Measurements from ENCODE around the gene KRT71. TPM values are rescaled to one million over a fixed set of nuclear protein-coding genes. Genes with fewer than 3 reads are reported as not detected.

The KRT71 gene
- not detected in 5 replicates for total RNA-seq (2022; extraction: Qiagen RNA extraction; ENCODE audit: low read depth)

GRCh38 chr12:52552681-52553195 is at the start of gene KRT71:
TSS of gene KRT71 (minus strand) at chr12:52553145. CDS start at chr12:52553077, 68 bp downstream.

DNA sequence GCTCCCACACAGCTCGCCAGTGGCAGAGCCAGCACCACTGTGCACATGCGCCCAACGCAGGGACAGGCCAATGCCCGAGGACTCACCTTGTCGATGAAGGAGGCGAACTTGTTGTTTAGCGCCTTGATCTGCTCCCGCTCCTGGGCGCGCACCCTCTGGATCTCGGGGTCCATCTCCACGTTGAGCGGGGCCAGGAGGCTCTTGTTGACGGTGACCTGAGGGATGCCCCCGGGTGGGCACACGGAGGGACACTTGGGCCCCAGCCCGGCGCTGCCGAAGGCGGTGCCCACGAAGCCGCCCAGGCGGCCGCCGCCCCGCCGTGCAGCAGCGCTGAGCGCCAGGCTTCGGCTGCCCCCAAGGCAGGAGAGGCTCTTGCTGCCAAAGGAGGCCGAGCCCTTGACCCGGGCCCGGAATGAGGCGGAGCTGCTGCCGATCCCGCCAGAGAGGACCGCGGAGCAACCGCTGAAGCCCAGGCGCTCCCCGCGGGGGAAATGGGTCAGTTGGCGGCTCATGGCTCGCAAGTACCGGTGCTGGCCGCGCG is 48.1 kb upstream of the KRT71 start, which contains the start of gene KRT72:
Gene KRT72 (minus strand): TSS at position 523 of the 541 bp plus-strand sequence. CDS start 11 bp downstream, at position 512.

DNA sequence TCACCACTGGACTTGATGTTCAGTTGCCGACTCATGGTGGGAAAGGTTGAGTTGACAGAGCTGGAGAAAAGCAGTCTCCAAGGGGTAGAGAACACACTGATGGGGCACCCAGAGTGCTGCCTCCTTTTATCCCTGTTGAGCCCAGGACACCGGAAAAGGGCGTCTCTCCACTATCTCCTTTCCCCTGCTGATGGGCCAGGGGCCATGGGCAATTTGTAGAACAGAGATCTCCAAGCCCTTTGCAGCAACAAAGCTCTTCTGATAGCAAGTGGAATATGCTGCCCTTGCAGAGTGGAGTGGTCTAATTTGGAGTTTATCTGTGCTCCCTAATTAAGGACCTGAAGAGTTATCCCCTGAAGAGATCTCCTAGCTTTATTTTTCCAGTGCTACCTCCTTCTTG is 20.8 kb upstream of the KRT71 start, which contains the start of gene KRT74:
Gene KRT74 (minus strand): TSS at position 101 of the 400 bp plus-strand sequence. CDS start 66 bp downstream, at position 35.

DNA sequence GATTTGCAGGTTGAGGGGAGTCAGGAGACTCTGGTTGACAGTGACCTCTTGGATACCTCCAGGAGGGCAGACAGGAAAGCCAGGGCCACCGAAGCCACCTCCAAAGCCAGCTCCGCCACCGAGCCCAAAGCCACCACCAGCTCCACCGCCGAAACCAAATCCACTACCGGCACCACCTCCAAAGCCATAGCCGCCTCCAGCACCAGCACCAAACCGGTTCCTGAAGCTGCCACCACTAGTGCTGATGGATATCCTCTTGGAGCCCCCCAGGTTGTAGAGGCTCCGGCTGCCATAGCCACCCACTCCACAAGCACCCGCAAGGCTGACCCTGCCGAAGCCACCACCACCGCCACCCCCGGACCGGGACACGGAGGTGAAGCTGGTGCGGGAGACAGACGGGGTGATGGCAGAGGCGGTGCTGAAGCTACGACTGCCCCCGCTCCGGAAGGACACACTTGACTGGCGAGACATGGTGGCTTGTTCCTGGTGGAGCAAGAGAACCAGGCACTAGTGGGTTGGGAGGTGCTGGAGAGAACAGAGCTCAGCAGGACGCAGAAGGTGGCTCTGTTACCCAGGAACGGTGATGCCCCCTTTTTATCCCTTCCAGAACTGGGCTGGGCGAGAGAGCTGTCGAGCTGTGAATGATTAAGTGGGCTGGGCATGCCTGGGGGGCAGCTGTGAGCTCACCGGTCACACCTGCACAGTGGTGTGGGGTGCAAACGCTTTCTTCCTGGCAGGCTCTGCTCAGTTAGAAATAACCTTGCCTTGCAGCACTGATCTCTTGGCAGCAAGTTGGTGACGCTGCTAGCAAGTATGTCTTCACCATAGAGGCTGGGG is 32.9 kb downstream of the KRT71 start, which contains the start of gene KRT5:
Gene KRT5 (minus strand): TSS at position 569 of the 837 bp plus-strand sequence. CDS start 98 bp downstream, at position 471.

Other genes starting within 250 kb of the KRT71 start
- 2.2 to 6.1 TPM (median 5.3 TPM) in 5 replicates for gene KRT83, start 231.7 kb downstream of the KRT71 start, total RNA-seq (2022; extraction: Qiagen RNA extraction; ENCODE audit: low read depth)
- gene KRT85, start 185.7 kb downstream of the KRT71 start, total RNA-seq (2022; extraction: Qiagen RNA extraction; ENCODE audit: low read depth) = not detected in 5 replicates
- gene KRT84, start 167.5 kb downstream of the KRT71 start, total RNA-seq (2022; extraction: Qiagen RNA extraction; ENCODE audit: low read depth) = not detected in 5 replicates
- not detected in 5 replicates for gene KRT82, start 146.8 kb downstream of the KRT71 start, total RNA-seq (2022; extraction: Qiagen RNA extraction; ENCODE audit: low read depth)
- gene KRT75, start 118.8 kb downstream of the KRT71 start, total RNA-seq (2022; extraction: Qiagen RNA extraction; ENCODE audit: low read depth) = 0.19 to 0.29 TPM (median 0.23 TPM) in 5 replicates
- gene KRT6B, start 101.0 kb downstream of the KRT71 start, total RNA-seq (2022; extraction: Qiagen RNA extraction; ENCODE audit: low read depth) = 0.06 TPM in 1 of 5 replicates, not detected in the others
- not detected in 5 replicates for gene KRT6C, start 79.3 kb downstream of the KRT71 start, total RNA-seq (2022; extraction: Qiagen RNA extraction; ENCODE audit: low read depth)
- 0.15 to 0.42 TPM (median 0.29 TPM) in 5 replicates for gene KRT6A, start 59.9 kb downstream of the KRT71 start, total RNA-seq (2022; extraction: Qiagen RNA extraction; ENCODE audit: low read depth)
- 0.08 to 0.25 TPM (median 0.09 TPM) in 3 of 5 replicates, not detected in the others for gene KRT5, start 32.8 kb downstream of the KRT71 start, total RNA-seq (2022; extraction: Qiagen RNA extraction; ENCODE audit: low read depth)
- gene KRT74, start 20.7 kb upstream of the KRT71 start, total RNA-seq (2022; extraction: Qiagen RNA extraction; ENCODE audit: low read depth) = not detected in 5 replicates
- not detected in 5 replicates for gene KRT72, start 48.3 kb upstream of the KRT71 start, total RNA-seq (2022; extraction: Qiagen RNA extraction; ENCODE audit: low read depth)
- not detected in 5 replicates for gene KRT73, start 65.4 kb upstream of the KRT71 start, total RNA-seq (2022; extraction: Qiagen RNA extraction; ENCODE audit: low read depth)
- 0.03 TPM in 1 of 5 replicates, not detected in the others for gene KRT2, start 99.1 kb upstream of the KRT71 start, total RNA-seq (2022; extraction: Qiagen RNA extraction; ENCODE audit: low read depth)
- not detected in 5 replicates for gene KRT1, start 127.3 kb upstream of the KRT71 start, total RNA-seq (2022; extraction: Qiagen RNA extraction; ENCODE audit: low read depth)
- not detected in 5 replicates for gene KRT77, start 150.4 kb upstream of the KRT71 start, total RNA-seq (2022; extraction: Qiagen RNA extraction; ENCODE audit: low read depth)
- gene KRT76, start 224.2 kb upstream of the KRT71 start, total RNA-seq (2022; extraction: Qiagen RNA extraction; ENCODE audit: low read depth) = not detected in 5 replicates
- 0.03 to 0.10 TPM in 2 of 5 replicates, not detected in the others for gene KRT3, start 243.0 kb upstream of the KRT71 start, total RNA-seq (2022; extraction: Qiagen RNA extraction; ENCODE audit: low read depth)